Type B pancreatic cell (in vitro differentiated cells): Measurements from ENCODE around the gene TAF4B. TPM values are rescaled to one million over a fixed set of nuclear protein-coding genes. Genes with fewer than 3 reads are reported as not detected.
A peak's percentile ranks its signal among the peaks of the same experiment; 100 is the strongest.

Experiments
- DNase-seq: peaks from one replicate; pipeline ENCODE4 v3.0.0; 2021; ENCODE audit warnings: mixed read lengths; ENCODE audit not compliant: unreplicated experiment; ENCODE audit errors: extremely low spot score
- H3K27ac Mint-ChIP-seq: 2 replicates; pipeline ENCODE4 v1.8.0; 2021; ENCODE audit warnings: mild to moderate bottlenecking, mixed read lengths
- H3K27me3 Mint-ChIP-seq: 2 replicates; pipeline ENCODE4 v1.8.0; 2021; ENCODE audit warnings: mixed read lengths
- H3K36me3 Mint-ChIP-seq: 2 replicates; pipeline ENCODE4 v1.8.0; 2021; ENCODE audit warnings: mixed read lengths
- H3K4me1 Mint-ChIP-seq: one replicate; pipeline ENCODE4 v1.8.0; 2021; ENCODE audit warnings: mixed read lengths; ENCODE audit not compliant: unreplicated experiment
- H3K4me3 Mint-ChIP-seq: 2 replicates; pipeline ENCODE4 v1.8.0; 2021; ENCODE audit warnings: mild to moderate bottlenecking, mixed read lengths
- H3K9me3 Mint-ChIP-seq: 2 replicates; pipeline ENCODE4 v1.8.0; 2021; ENCODE audit warnings: mixed read lengths
- total RNA-seq: library from RNA; stranded (reverse); gene quantifications from 2 replicates; pipeline ENCODE4 v1.2.1, GENCODE V29; 2021; ENCODE audit warnings: low replicate concordance
- TF ChIP-seq, protein P1 (sequence below): fragments of 200-600 bp; sonication (generic); conservative IDR thresholded peaks from 2 replicates; pipeline ENCODE4 v1.5.0; 2021; ENCODE audit warnings: antibody characterized with exemption, mild to moderate bottlenecking

TAF4B gene
- total RNA-seq, 1 donor from 2014 or later = 5.1 TPM

DNA sequence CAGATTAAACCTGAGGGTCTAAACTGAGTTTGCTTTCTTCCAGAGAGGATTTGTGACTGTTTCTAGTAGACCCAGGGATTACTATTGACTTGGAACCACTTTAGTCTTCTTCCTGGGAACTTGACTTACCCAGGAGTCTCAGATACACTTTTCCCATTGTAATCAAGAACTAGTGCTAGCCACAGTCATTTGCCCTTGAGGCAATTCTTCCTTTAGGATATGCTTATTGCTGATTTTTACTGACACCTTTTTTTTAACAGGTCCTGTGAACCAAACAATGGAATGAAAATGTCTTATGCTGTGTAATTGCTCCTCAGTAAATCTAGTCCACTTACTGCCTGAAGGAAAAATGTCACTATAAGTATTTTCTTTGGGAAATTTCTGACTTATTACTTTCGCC is 78.3 kb downstream of the TAF4B start:
- Mint-ChIP-seq H3K9me3 (no peaks in the 10 kb centered on the region), H3K27ac (no peak overlapping the region), H3K27me3 (no peaks in the 10 kb centered on the region), H3K36me3 (peaks cover 1% of the 10 kb centered on the region), H3K4me3 (no peak overlapping the region), H3K4me1 (no peaks in the 10 kb centered on the region)
- DNase-seq = no peak
- TF ChIP-seq, protein P1, sequence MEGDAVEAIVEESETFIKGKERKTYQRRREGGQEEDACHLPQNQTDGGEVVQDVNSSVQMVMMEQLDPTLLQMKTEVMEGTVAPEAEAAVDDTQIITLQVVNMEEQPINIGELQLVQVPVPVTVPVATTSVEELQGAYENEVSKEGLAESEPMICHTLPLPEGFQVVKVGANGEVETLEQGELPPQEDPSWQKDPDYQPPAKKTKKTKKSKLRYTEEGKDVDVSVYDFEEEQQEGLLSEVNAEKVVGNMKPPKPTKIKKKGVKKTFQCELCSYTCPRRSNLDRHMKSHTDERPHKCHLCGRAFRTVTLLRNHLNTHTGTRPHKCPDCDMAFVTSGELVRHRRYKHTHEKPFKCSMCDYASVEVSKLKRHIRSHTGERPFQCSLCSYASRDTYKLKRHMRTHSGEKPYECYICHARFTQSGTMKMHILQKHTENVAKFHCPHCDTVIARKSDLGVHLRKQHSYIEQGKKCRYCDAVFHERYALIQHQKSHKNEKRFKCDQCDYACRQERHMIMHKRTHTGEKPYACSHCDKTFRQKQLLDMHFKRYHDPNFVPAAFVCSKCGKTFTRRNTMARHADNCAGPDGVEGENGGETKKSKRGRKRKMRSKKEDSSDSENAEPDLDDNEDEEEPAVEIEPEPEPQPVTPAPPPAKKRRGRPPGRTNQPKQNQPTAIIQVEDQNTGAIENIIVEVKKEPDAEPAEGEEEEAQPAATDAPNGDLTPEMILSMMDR = no peak

DNA sequence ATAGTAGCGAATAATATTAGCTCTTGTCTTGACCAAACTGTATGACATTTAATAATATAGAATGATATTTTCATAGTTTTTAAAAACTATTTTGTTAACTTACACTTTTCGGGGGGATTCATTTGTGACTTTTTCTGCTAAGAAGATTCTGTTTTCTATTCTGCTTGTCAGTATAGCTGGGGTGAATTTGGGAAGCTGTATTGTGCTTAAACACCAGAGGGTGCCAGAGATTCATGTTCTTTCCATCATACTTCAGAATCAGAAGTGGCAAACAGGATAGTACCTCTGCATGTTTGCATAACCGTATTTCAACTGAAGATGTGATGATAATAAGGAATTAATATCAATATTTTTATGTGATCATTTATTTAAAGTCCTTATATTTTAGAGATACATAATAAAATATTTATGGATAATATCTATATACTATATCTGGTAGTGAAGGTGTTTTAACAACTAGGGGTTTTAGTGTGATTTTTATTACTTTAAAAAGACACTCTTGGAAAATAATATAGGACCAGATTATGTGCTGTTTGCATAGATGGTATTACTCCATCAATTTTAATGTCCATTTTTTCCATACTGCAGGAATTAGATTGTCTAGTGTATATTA is 81.0 kb downstream of the TAF4B start:
- Mint-ChIP-seq H3K27me3 (no peaks in the 10 kb centered on the region), H3K4me3 (no peak overlapping the region), H3K27ac (no peak overlapping the region), H3K9me3 (no peaks in the 10 kb centered on the region), H3K36me3 (no peaks in the 10 kb centered on the region), H3K4me1 (peaks cover 9% of the 10 kb centered on the region)
- TF ChIP-seq, protein P1 = peak; percentile 91
- DNase-seq = no peak

DNA sequence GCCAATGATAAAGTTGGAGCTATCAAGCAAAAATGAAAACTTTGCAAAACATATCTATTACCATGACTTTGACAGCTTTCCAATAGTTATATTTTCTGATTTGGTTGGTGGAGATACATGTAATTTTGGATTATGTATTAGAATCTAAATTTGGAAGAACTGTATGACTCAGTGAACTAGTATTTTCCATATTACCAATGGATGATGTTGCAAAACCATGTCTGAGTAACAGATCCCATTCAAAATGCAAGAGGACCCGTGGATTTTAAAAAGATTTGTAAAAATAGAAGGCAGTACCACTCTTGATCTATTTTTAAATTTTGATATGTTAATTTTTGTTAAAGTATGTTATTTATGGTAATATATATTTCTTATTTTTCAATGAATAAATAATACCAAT is 83.0 kb downstream of the TAF4B start:
- peaks cover 12% of the 10 kb centered on the region for H3K4me1 Mint-ChIP-seq
- no peaks in the 10 kb centered on the region for H3K36me3 Mint-ChIP-seq
- TF ChIP-seq, protein P1 = no peak
- H3K4me3 Mint-ChIP-seq = no peak overlapping the region
- no peak overlapping the region for H3K27ac Mint-ChIP-seq
- H3K9me3 Mint-ChIP-seq = no peaks in the 10 kb centered on the region
- DNase-seq = no peak
- no peaks in the 10 kb centered on the region for H3K27me3 Mint-ChIP-seq

DNA sequence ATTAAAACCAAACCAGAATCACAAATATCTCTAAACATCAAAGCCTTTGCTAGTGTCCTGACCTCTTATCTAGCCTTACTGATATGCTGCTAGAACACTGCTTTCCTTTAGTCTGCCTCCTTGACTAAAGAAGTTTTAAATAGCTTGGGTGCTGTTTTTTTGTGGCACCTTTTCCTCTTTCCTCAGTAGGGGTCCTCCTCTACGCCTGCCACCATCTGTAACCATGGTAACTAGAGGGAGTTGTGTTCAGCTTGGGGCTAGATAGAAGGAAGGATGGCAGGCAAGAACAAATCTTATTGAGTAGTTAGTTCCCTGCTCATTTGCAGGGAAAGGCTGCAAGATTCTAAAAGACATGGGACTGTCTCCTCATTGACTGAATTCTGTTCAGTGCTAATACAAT is 86.0 kb downstream of the TAF4B start:
- H3K27me3 Mint-ChIP-seq = no peaks in the 10 kb centered on the region
- H3K36me3 Mint-ChIP-seq = no peaks in the 10 kb centered on the region
- DNase-seq = no peak
- no peak overlapping the region for H3K27ac Mint-ChIP-seq
- peaks cover 12% of the 10 kb centered on the region for H3K4me1 Mint-ChIP-seq
- H3K9me3 Mint-ChIP-seq = no peaks in the 10 kb centered on the region
- H3K4me3 Mint-ChIP-seq = no peak overlapping the region
- TF ChIP-seq, protein P1 = no peak

DNA sequence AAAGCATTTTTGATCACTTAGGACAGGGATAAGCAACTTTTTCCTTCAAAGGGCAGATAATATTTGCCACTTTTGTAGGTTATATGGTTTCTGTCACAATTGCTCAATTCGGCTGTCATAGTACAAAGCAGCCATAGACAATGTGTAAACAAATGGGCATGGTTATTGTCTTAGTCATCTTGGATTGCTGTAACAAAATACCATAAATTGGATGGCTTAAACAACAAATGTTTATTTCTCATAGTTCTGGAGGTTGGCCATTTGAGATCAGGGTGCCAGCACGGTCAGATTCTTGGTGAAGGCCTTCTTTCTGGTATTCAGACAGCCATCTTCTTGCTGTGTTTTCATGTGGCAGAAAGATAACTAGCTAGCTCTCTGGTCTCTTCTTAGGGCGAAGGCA is 91.2 kb downstream of the TAF4B start:
- Mint-ChIP-seq H3K4me3 (no peak overlapping the region), H3K36me3 (peaks cover under 1% of the 10 kb centered on the region), H3K27me3 (no peaks in the 10 kb centered on the region), H3K4me1 (peaks cover 14% of the 10 kb centered on the region), H3K9me3 (no peaks in the 10 kb centered on the region), H3K27ac (no peak overlapping the region)
- no peak for DNase-seq
- TF ChIP-seq, protein P1 = no peak

DNA sequence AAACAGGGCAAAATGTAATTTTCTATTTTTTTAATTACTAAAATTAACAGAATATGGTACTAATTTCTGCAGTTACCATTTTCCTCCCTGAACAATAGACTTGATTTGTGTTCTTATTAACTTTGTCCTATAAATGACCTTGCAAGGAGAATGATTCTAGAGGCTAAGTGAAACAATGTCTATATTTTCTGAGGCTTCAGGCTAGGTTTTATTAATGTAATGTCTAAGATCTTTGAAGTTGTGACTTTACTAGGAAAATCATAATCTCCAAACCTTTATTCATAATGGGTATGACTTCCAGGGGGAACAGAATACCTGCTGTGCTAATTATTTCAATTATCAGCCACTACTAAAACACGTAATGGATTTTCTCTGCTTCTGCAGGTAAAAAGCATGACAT is 94.4 kb downstream of the TAF4B start:
- no peak for DNase-seq
- Mint-ChIP-seq H3K4me3 (no peak overlapping the region), H3K9me3 (no peaks in the 10 kb centered on the region), H3K4me1 (peaks cover 15% of the 10 kb centered on the region), H3K27me3 (no peaks in the 10 kb centered on the region), H3K36me3 (peaks cover 8% of the 10 kb centered on the region), H3K27ac (no peak overlapping the region)
- TF ChIP-seq, protein P1 = no peak
